Loucy (cell line): Measurements from ENCODE around the gene CSRP1.
"Not testable (repeated sequence)": the region's sequence is repeated elsewhere in the genome, so short reads cannot be mapped to it uniquely, and the experiment has no call there.

Experiments
- H2AFZ ChIP-seq: fragments of 200-600 bp; sonication (generic); 2 replicates; pipeline ENCODE4 v1.6.0; 2016; ENCODE audit warnings: antibody characterized with exemption, mild to moderate bottlenecking, low read length, moderate library complexity
- H3F3A ChIP-seq: fragments of 200-600 bp; 2 replicates; pipeline ENCODE4 v1.6.0; 2016; ENCODE audit warnings: antibody characterized with exemption, low read depth, mild to moderate bottlenecking
- H3K27me3 ChIP-seq: fragments of 200-600 bp; sonication (generic); 2 replicates; pipeline ENCODE4 v1.6.1; 2014; ENCODE audit warnings: low read length, mild to moderate bottlenecking; ENCODE audit not compliant: insufficient read depth, poor library complexity, severe bottlenecking
- H3K36me3 ChIP-seq: fragments of 200-600 bp; sonication (generic); 2 replicates; pipeline ENCODE4 v1.6.1; 2016; ENCODE audit warnings: low read length; ENCODE audit not compliant: insufficient read depth
- H3K4me1 ChIP-seq: fragments of 200-600 bp; sonication (generic); 2 replicates; pipeline ENCODE4 v1.5.1; 2014; ENCODE audit warnings: low read length, mild to moderate bottlenecking; ENCODE audit not compliant: insufficient read depth, poor library complexity, severe bottlenecking
- H3K4me2 ChIP-seq: fragments of 200-600 bp; sonication (generic); 2 replicates; pipeline ENCODE4 v1.6.0; 2014; ENCODE audit warnings: antibody characterized with exemption, low read length, low read depth, mild to moderate bottlenecking; ENCODE audit not compliant: poor library complexity, severe bottlenecking
- H3K4me3 ChIP-seq: fragments of 200-600 bp; sonication (generic); 2 replicates; pipeline ENCODE4 v1.5.1; 2014; ENCODE audit warnings: low read length, mild to moderate bottlenecking, mixed read lengths; ENCODE audit not compliant: poor library complexity, severe bottlenecking
- H3K79me2 ChIP-seq: fragments of 200-600 bp; sonication (generic); 2 replicates; pipeline ENCODE4 v1.6.1; 2014; ENCODE audit warnings: low read length; ENCODE audit not compliant: insufficient read depth
- H3K9ac ChIP-seq: fragments of 200-600 bp; sonication (generic); 2 replicates; pipeline ENCODE4 v1.6.0; 2014; ENCODE audit warnings: mild to moderate bottlenecking, low read depth, low read length, moderate library complexity; ENCODE audit not compliant: poor library complexity, severe bottlenecking
- H3K9me2 ChIP-seq: fragments of 200-600 bp; sonication (generic); replicated peaks from 2 replicates; pipeline ENCODE4 v1.6.1; 2016; ENCODE audit warnings: low read depth, low read length, mixed read lengths
- H3K9me3 ChIP-seq: fragments of 200-600 bp; sonication (generic); 2 replicates; pipeline ENCODE4 v1.6.1; 2014; ENCODE audit warnings: mild to moderate bottlenecking, antibody characterized with exemption, low read length, low read depth; ENCODE audit not compliant: insufficient read depth
- H4K20me1 ChIP-seq: fragments of 200-600 bp; sonication (generic); 2 replicates; pipeline ENCODE4 v1.6.0; 2014; ENCODE audit warnings: antibody characterized with exemption, low read length, mild to moderate bottlenecking; ENCODE audit not compliant: insufficient read depth, poor library complexity, severe bottlenecking
- EZH2phosphoT487 ChIP-seq: fragments of 200-600 bp; IDR thresholded peaks from 2 replicates; pipeline ENCODE4 v1.6.1; 2018; ENCODE audit warnings: antibody characterized with exemption, mild to moderate bottlenecking, moderate library complexity, borderline replicate concordance
- TF ChIP-seq, protein P1 (sequence below): fragments of 200-600 bp; sonication (generic); conservative IDR thresholded peaks from 2 replicates; pipeline ENCODE4 v1.5.1; 2014; ENCODE audit warnings: mild to moderate bottlenecking, antibody characterized with exemption, low read length

The CSRP1 gene

DNA sequence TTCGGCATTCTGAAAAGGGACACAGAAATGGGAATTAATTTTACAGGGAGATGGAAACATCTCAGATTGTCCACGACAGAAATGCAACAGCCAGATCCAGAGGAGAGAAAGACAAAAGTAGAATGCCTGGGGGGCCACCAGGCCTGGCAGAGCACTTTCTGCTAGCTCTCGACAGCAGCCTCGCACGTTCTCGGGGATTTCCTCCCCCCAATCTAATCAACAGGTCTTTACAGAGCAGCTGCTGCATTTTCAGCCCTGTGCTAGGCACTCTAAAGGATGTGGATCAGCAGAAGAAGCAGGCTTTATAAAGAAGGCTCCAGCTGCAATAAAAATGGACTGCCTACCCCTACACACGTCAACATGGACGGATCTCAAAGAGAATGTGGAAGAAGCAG, 10.6 kb downstream of the CSRP1 start:
- Histone ChIP-seq H3K9me2 (no peaks in the 10 kb centered on the region), H3K27me3 (no peaks in the 10 kb centered on the region), H3K9ac (no peak overlapping the region), H2AFZ (no peak overlapping the region), H3K36me3 (peaks cover 35% of the 10 kb centered on the region; the same call in 1 of the 2 replicates), H3K4me3 (no peak overlapping the region), H3F3A (no peaks in the 10 kb centered on the region), H3K79me2 (peaks cover 25% of the 10 kb centered on the region), H3K4me1 (peaks cover 9% of the 10 kb centered on the region), H3K9me3 (no peaks in the 10 kb centered on the region), H4K20me1 (no peaks in the 10 kb centered on the region), H3K4me2 (no peak overlapping the region)
- TF ChIP-seq, protein P1, sequence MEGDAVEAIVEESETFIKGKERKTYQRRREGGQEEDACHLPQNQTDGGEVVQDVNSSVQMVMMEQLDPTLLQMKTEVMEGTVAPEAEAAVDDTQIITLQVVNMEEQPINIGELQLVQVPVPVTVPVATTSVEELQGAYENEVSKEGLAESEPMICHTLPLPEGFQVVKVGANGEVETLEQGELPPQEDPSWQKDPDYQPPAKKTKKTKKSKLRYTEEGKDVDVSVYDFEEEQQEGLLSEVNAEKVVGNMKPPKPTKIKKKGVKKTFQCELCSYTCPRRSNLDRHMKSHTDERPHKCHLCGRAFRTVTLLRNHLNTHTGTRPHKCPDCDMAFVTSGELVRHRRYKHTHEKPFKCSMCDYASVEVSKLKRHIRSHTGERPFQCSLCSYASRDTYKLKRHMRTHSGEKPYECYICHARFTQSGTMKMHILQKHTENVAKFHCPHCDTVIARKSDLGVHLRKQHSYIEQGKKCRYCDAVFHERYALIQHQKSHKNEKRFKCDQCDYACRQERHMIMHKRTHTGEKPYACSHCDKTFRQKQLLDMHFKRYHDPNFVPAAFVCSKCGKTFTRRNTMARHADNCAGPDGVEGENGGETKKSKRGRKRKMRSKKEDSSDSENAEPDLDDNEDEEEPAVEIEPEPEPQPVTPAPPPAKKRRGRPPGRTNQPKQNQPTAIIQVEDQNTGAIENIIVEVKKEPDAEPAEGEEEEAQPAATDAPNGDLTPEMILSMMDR: no peak
- TF ChIP-seq EZH2phosphoT487: no peak

DNA sequence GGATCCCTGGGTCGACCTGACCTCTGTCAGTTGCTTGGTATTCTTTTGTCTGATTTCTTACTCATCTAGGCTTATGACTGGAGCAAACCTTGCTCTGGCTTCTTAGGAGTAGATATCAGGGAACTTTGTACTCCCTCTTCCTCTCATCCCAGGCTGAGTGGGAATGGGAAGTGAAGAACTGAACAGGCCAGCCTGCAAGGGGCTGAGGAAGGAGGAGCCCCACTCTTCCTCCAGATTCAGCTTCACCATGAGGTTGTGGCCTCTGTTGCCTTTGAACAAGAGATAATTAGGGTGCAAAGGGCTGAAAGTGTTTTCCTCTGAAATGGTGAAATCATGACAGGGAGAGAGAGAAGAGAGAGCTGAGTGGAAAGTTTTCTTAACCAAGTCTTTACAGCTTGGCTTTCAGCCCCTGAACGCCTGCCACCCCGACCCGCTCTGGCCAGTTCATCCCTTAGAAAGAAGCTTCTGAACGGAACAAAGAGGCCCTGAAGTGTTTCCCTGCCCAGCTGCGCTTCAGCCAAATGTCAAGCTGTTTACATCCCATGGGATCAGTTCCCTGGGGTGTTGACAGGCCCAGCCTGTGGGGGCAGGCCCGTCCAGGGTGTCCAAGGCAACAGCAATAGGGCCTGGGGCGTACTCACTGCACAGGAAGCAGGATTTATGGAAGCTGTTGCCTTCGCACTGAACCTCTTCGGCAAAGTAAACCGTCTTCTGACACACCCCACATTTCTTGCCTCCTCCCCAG, 11.2 kb downstream of the CSRP1 start:
- Histone ChIP-seq H3K4me2 (no peak overlapping the region), H3K4me3 (no peak overlapping the region), H3K9me3 (no peaks in the 10 kb centered on the region), H3K9ac (no peak overlapping the region), H3F3A (no peaks in the 10 kb centered on the region), H3K79me2 (peaks cover 19% of the 10 kb centered on the region), H2AFZ (no peak overlapping the region), H3K9me2 (no peaks in the 10 kb centered on the region), H3K27me3 (no peaks in the 10 kb centered on the region), H3K36me3 (peaks cover 35% of the 10 kb centered on the region; the same call in 1 of the 2 replicates), H4K20me1 (no peaks in the 10 kb centered on the region), H3K4me1 (peaks cover 3% of the 10 kb centered on the region)
- no peak for TF ChIP-seq EZH2phosphoT487
- TF ChIP-seq, protein P1: no peak

DNA sequence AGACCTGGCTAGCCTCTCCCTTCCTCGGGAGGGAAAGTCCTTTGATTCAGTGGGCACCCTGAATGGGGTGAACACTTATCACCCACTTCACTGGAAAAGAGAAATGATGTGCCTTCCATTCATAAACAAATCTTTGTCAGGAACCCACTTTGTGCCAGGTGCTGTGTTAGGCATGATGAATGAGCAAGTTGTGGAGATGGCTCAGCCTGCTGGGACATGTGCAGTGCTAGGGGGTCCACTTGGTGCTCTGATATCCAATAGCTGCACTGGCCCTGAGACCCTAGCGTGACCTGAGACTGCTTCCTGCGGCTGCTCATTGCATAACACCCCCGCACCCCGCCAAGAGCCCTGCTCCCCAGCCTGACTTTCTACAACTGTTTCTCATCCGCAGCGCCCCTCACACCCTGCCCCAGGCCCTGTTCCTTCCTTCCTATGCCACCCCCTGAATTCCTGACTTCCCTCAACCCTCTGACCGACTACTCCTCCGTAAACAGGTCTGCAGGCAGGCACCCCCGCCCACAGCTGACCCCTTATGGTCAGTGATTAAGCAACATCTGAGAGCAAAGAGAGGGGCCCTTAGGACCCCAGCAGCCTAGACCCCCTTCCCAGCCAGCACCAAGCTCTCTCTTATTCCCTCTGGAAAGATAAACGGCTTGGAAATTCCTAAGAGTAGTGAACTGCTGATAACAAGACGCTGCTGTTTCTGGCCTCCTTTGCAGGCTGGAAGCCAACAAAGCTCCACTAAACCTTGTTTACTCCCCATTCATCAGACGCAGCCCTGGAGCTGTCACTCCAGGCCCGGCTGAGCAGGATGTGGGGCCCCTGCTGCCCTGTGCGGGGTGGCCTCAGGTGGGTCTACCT, 12.9 kb downstream of the CSRP1 start:
- no peak overlapping the region for H3K9ac ChIP-seq
- no peaks in the 10 kb centered on the region for H3K4me1 ChIP-seq
- no peaks in the 10 kb centered on the region for H3K9me2 ChIP-seq
- H3K79me2 ChIP-seq: peaks cover 8% of the 10 kb centered on the region; the same call in 1 of the 2 replicates
- no peak overlapping the region for H3K4me2 ChIP-seq
- no peak for TF ChIP-seq EZH2phosphoT487
- TF ChIP-seq, protein P1: no peak
- H2AFZ ChIP-seq: no peak overlapping the region
- H3K9me3 ChIP-seq: no peaks in the 10 kb centered on the region
- H3K27me3 ChIP-seq: no peaks in the 10 kb centered on the region
- H4K20me1 ChIP-seq: no peaks in the 10 kb centered on the region
- H3F3A ChIP-seq: no peaks in the 10 kb centered on the region
- H3K4me3 ChIP-seq: no peak overlapping the region
- peaks cover 50% of the 10 kb centered on the region; the same call in 1 of the 2 replicates for H3K36me3 ChIP-seq

DNA sequence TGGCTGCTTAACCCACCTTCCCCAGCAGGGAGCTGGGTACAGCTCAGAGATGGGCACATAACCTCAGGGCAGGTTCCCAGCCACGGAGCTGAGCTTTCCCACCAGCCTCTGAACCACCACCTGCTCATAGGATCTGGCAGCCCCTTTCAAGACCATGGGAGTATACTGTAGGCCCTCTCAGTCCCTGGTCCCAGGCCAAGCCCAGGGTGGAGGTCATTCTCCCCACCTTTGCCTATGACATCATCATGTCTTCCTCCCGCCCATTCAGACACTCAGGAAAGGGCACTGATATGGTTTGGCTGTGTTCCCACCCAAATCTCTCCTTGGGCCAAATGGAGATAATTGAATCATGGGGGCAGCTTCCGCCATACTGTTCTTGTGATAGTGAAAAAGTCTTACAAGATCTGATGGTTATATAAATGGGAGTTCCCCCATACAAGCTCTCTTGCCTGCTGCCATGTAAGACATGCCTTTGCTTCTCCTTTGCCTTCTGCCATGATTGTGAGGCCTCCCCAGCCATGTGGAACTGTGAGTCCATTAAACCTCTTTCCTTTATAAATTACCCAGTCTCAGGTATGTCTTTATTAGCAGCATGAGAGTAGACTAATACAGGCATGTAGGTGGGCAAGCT, 13.8 kb downstream of the CSRP1 start:
- not testable (repeated sequence) for H3K4me1 ChIP-seq, H3K4me3 ChIP-seq, H3K9me2 ChIP-seq, H3K9ac ChIP-seq, H3K27me3 ChIP-seq, H4K20me1 ChIP-seq, H3F3A ChIP-seq, H3K4me2 ChIP-seq, H2AFZ ChIP-seq, H3K9me3 ChIP-seq, H3K79me2 ChIP-seq
- peaks cover 58% of the 10 kb centered on the region; the same call in 1 of the 2 replicates for H3K36me3 ChIP-seq
